Measurements from ENCODE around the gene TBC1D22B.

GRCh38 chr6:37257634-37258404 lies at the start of gene TBC1D22B, which contains the start of gene TMEM217:
- TF ChIP-seq, protein P1, sequence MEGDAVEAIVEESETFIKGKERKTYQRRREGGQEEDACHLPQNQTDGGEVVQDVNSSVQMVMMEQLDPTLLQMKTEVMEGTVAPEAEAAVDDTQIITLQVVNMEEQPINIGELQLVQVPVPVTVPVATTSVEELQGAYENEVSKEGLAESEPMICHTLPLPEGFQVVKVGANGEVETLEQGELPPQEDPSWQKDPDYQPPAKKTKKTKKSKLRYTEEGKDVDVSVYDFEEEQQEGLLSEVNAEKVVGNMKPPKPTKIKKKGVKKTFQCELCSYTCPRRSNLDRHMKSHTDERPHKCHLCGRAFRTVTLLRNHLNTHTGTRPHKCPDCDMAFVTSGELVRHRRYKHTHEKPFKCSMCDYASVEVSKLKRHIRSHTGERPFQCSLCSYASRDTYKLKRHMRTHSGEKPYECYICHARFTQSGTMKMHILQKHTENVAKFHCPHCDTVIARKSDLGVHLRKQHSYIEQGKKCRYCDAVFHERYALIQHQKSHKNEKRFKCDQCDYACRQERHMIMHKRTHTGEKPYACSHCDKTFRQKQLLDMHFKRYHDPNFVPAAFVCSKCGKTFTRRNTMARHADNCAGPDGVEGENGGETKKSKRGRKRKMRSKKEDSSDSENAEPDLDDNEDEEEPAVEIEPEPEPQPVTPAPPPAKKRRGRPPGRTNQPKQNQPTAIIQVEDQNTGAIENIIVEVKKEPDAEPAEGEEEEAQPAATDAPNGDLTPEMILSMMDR (IDR thresholded peaks at IDR 0.05; ENCODE audit: low read depth, low read length): no peak
- peak; percentile 13 for TF ChIP-seq POLR2A (IDR thresholded peaks at IDR 0.05; ENCODE audit: extremely low read depth, insufficient read length)
- TF ChIP-seq MYC (IDR thresholded peaks at IDR 0.05; ENCODE audit: low read depth, low read length): no peak
- TF ChIP-seq, protein P2, sequence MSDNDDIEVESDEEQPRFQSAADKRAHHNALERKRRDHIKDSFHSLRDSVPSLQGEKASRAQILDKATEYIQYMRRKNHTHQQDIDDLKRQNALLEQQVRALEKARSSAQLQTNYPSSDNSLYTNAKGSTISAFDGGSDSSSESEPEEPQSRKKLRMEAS (IDR thresholded peaks at IDR 0.05; ENCODE audit: low read depth, low read length): 0 out of 2 replicates have a peak, but pooled peaks have one; percentile 20
